SU-DHL-6 (cell line): ENCODE results near the gene CERKL.

ENCODE experiments used
- H2AFZ ChIP-seq: fragments of 200-600 bp; sonication (generic); 2 replicates; pipeline ENCODE4 v1.6.1; 2014; ENCODE audit warnings: low read depth, mild to moderate bottlenecking, moderate library complexity, mixed read lengths, antibody characterized with exemption, low read length; ENCODE audit not compliant: severe bottlenecking
- H3F3A ChIP-seq: fragments of 200-600 bp; shearing (Covaris generic); 2 replicates; pipeline ENCODE4 v1.6.0; 2016; ENCODE audit warnings: antibody characterized with exemption, mild to moderate bottlenecking; ENCODE audit not compliant: insufficient read depth
- H3K27ac ChIP-seq: fragments of 200-600 bp; sonication (generic); 2 replicates; pipeline ENCODE4 v1.5.1; 2016; ENCODE audit warnings: low read depth, mild to moderate bottlenecking, low read length, moderate library complexity, mixed read lengths
- H3K27me3 ChIP-seq: fragments of 200-600 bp; sonication (generic), shearing (Covaris generic); 2 replicates; pipeline ENCODE4 v1.6.0; 2014; ENCODE audit warnings: mild to moderate bottlenecking, low read length
- H3K36me3 ChIP-seq: fragments of 200-600 bp; sonication (generic); 2 replicates; pipeline ENCODE4 v1.6.1; 2014; ENCODE audit warnings: mild to moderate bottlenecking, low read length, mixed read lengths
- H3K4me2 ChIP-seq: fragments of 300-600, 200-600 bp; shearing (Covaris generic), sonication (generic); 2 replicates; pipeline ENCODE4 v1.6.0; 2014; ENCODE audit warnings: low read length, low read depth, mild to moderate bottlenecking; ENCODE audit not compliant: poor library complexity, severe bottlenecking
- H3K4me3 ChIP-seq: fragments of 200-600 bp; sonication (generic); 2 replicates; pipeline ENCODE4 v1.5.1; 2014; ENCODE audit warnings: antibody characterized with exemption, low read length, mild to moderate bottlenecking, mixed read lengths; ENCODE audit not compliant: insufficient read depth, poor library complexity, severe bottlenecking
- H3K79me2 ChIP-seq: fragments of 200-600 bp; sonication (generic); 2 replicates; pipeline ENCODE4 v1.6.1; 2014; ENCODE audit warnings: mild to moderate bottlenecking, low read length, moderate library complexity; ENCODE audit not compliant: insufficient read depth
- H3K9ac ChIP-seq: fragments of 200-600 bp; sonication (generic); 2 replicates; pipeline ENCODE4 v1.7.0; 2014; ENCODE audit warnings: mild to moderate bottlenecking, low read length
- H3K9me2 ChIP-seq: fragments of 200-600 bp; sonication (generic); replicated peaks from 2 replicates; pipeline ENCODE4 v1.6.1; 2014; ENCODE audit warnings: low read length; ENCODE audit not compliant: insufficient read depth
- H3K9me3 ChIP-seq: fragments of 200-600 bp; sonication (generic); 2 replicates; pipeline ENCODE4 v1.6.1; 2014; ENCODE audit warnings: low read length, mixed read lengths; ENCODE audit not compliant: insufficient read depth
- H4K20me1 ChIP-seq: fragments of 200-600 bp; sonication (generic); 2 replicates; pipeline ENCODE4 v1.6.1; 2014; ENCODE audit warnings: low read depth, mild to moderate bottlenecking, antibody characterized with exemption, low read length, moderate library complexity, mixed read lengths
- CTCF ChIP-seq: fragments of 200-600 bp; sonication (generic); IDR thresholded peaks from one replicate; pipeline ENCODE4 v1.5.1; 2017; ENCODE audit warnings: antibody characterized with exemption, mild to moderate bottlenecking, low read length, moderate library complexity; ENCODE audit not compliant: insufficient read depth, poor library complexity, severe bottlenecking
- EZH2phosphoT487 ChIP-seq: fragments of 200-600 bp; sonication (generic), shearing (Covaris generic); conservative IDR thresholded peaks from 2 replicates; pipeline ENCODE4 v1.6.1; 2018; ENCODE audit warnings: mild to moderate bottlenecking, antibody characterized with exemption, low read length, moderate library complexity, mixed read lengths

Gene CERKL

GRCh38 chr2:181578829-181579228 lies 78.1 kb downstream of the CERKL start:
- no peaks in the 10 kb centered on the region for H3K36me3 ChIP-seq
- H4K20me1 ChIP-seq: no peaks in the 10 kb centered on the region
- no peak overlapping the region for H3K27ac ChIP-seq
- H3K9me2 ChIP-seq: no peaks in the 10 kb centered on the region
- H3K27me3 ChIP-seq: no peaks in the 10 kb centered on the region
- H3K9ac ChIP-seq: no peak overlapping the region
- H3K9me3 ChIP-seq: no peaks in the 10 kb centered on the region
- H3K79me2 ChIP-seq: no peaks in the 10 kb centered on the region
- no peak overlapping the region for H3K4me3 ChIP-seq
- no peaks in the 10 kb centered on the region for H3F3A ChIP-seq
- H3K4me2 ChIP-seq: no peak overlapping the region
- TF ChIP-seq EZH2phosphoT487 (no peak), CTCF (no peak)
- no peak overlapping the region for H2AFZ ChIP-seq

GRCh38 chr2:181576431-181576830 lies 80.5 kb downstream of the CERKL start:
- Histone ChIP-seq H3K9ac (no peak overlapping the region), H3K4me3 (no peak overlapping the region), H3K79me2 (no peaks in the 10 kb centered on the region), H3K4me2 (no peak overlapping the region), H3K9me2 (no peaks in the 10 kb centered on the region), H4K20me1 (no peaks in the 10 kb centered on the region), H3F3A (no peaks in the 10 kb centered on the region), H3K9me3 (no peaks in the 10 kb centered on the region), H3K36me3 (no peaks in the 10 kb centered on the region), H3K27me3 (no peaks in the 10 kb centered on the region), H2AFZ (no peak overlapping the region), H3K27ac (no peak overlapping the region)
- no peak for TF ChIP-seq CTCF
- TF ChIP-seq EZH2phosphoT487: no peak

- no peak overlapping the region for H2AFZ ChIP-seq
- no peaks in the 10 kb centered on the region for H3F3A ChIP-seq
- no peak overlapping the region for H3K27ac ChIP-seq
- no peaks in the 10 kb centered on the region for H3K27me3 ChIP-seq
- H3K4me3 ChIP-seq: no peak overlapping the region
- no peaks in the 10 kb centered on the region for H3K9me3 ChIP-seq
- no peaks in the 10 kb centered on the region for H4K20me1 ChIP-seq
- no peak overlapping the region for H3K4me2 ChIP-seq
- H3K9ac ChIP-seq: no peak overlapping the region
- no peak for TF ChIP-seq CTCF
- H3K9me2 ChIP-seq: no peaks in the 10 kb centered on the region
- H3K79me2 ChIP-seq: no peaks in the 10 kb centered on the region
- H3K36me3 ChIP-seq: no peaks in the 10 kb centered on the region
These were observed 81.3 kb downstream of the CERKL start for GRCh38 chr2:181575650-181576025.

- Histone ChIP-seq H3K4me3 (no peak overlapping the region), H3K36me3 (no peaks in the 10 kb centered on the region), H3K9me2 (no peaks in the 10 kb centered on the region), H3K9me3 (no peaks in the 10 kb centered on the region), H3F3A (no peaks in the 10 kb centered on the region), H3K27me3 (no peaks in the 10 kb centered on the region), H2AFZ (no peak overlapping the region), H3K9ac (no peak overlapping the region), H3K79me2 (no peaks in the 10 kb centered on the region), H4K20me1 (no peaks in the 10 kb centered on the region), H3K4me2 (no peak overlapping the region), H3K27ac (no peak overlapping the region)
- no peak for TF ChIP-seq CTCF
- no peak for TF ChIP-seq EZH2phosphoT487
These were observed 81.8 kb downstream of the CERKL start for GRCh38 chr2:181575024-181575649.
